ENCODE data around the gene ZNF593OS.

Gene ZNF593OS

DNA sequence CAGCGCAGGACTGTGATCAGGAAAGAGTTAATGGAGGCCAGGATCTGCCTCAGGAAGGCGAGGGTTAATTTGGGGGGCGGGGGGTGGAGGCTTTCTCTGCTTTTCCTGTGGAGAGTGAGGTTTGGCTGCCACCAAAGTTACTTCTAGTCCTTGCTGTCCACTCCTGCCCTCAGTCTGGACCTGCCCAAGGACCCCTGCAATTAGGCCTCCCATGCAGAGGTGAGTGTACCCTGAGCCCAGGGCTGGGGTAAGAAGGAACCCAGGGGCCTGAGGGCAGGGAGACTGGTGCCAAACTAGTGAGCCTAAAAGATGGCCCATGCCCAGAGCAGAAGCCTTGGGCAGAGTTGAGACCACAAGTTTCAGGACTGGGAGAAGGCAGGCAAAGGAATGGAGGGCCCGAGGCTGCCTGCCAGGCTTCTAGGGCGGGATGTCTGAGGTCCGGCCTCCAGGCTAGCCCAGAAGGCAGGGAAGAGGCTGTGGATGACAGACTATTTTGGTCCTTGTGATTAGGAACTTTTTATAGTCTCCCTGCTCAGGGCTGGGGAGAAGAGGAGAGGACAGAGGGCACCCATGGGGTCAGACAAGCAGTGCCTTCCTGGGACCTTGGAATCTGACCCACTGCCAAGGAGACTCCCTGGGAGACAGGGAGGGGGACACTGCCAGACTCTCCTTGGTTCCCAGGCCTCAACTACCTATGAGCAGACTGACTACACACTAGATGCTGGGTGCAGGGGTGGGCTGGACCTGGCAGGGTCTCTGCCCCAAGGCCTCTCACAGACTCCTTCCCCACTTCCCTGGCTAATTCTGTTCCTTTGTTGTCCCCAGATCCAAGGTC lies 12.5 kb downstream of the ZNF593OS start, which contains the start of gene FAM110D:
FAM110D (plus strand) TSS at position 172 of the 835 bp plus-strand sequence. CDS start 2,213 bp downstream, outside the sequence.
- DNase-seq (ENCODE audit: low read depth): no peak

DNA sequence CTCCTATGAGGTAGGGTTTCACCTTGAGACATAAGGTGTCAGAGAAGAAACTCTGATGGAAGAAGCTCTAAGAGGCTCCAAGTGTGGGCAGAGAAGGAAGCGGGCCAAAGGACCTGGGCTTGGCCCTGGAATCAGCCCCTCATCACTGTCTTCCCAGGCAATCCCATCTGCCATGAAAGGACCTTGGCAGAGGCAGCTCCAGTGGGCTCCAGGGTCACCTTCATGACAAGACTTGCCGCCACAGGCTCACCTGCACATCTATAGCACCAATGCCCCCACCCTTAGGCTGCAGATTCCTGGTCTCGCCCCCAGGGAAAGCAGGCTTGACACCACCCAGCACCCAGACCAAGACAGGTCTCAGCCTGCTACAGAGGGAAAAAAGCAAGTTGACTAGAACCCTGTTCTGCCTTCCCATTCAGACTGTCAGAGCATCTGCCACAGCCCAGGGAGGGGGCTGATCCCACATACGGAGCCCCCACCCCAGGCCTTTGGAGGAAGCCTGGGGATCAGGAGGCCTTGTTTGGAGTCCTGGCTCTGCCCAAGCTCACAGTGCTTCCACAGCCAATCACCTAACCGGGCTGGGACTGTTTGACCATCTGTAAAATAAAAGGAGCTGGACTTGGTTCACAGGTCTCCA lies 13.2 kb downstream of the ZNF593OS start:
- DNase-seq (ENCODE audit: low read depth): no peak

DNA sequence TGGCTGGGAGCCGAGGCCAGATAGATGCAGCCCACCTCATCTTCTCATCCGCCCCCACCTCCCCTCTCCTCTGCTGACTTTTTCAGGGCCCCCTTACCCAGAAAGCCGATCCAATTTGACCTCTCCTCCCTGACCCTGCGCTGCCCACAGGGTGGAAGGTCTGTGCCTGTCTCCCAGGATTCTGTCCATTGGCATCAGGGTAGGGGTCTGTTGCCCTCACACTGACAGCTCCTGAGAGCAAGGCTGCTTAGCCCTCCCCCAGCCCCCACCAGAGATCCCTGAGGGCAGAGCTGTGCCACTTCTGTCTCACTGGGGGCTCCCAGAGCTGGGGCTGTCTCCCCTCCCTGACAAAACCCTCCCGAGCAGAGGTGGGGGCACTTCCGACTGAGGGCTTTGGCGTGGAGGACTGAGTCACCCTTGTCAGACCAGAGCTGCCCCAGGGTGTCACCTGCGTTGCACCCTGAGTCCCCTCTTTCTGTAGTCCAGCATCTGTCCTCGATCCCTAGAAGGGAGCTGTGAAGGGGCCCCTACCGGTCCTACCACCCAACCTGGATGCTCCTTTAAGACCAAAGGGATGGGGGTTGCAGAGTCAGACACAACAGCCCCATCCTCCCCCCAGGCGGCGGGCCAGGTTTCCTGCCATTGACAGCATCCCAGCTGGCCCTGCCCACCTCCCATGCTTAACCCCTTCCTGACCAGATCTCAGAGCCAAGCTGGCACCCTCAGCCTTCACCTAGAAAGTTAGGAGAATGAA lies 15.2 kb downstream of the ZNF593OS start:
- DNase-seq (ENCODE audit: low read depth): no peak

DNA sequence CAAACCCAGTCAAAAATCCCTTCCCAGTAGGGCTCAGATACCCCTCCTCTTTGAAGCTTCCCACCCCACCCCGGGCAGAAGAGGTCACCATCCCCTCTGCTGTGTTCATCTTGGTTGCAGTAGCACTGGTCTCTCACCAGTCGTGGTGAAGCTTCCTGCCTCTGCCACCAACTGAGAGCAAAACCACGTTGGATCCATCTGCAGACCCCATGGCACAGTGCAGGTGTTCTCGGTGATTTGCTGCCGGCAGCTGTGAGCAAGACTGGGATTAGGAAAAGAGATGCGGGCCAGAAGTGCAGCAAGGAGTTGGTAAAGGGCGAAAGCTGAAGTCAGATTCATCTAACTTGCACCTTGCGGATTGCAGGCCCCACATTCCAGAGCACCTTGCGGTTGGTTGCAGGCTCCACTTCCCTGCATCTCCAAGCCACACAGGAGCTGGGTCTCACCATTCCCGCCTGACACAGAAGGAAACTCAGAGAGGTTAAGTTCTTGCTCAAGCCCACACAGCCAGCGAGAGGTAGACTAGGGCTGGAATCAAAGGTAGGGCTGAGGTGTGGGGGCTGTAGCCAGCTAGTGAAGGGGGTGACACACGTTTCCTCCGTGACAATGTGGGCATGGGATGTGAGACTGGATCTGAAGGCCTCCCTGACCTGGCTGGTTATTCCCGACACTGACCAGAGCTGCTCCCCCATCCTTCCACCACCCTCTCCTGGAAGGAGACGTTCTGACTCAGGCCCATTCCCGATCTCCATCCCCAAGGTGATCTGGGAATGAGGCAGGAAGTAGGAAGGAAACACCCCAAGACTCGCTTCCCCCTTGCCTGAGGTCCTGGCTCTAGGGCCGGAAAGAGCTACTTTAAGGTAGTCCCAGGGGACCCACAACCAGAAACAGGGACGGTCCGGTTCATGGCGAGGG lies 16.0 kb downstream of the ZNF593OS start:
- DNase-seq (ENCODE audit: low read depth): no peak

DNA sequence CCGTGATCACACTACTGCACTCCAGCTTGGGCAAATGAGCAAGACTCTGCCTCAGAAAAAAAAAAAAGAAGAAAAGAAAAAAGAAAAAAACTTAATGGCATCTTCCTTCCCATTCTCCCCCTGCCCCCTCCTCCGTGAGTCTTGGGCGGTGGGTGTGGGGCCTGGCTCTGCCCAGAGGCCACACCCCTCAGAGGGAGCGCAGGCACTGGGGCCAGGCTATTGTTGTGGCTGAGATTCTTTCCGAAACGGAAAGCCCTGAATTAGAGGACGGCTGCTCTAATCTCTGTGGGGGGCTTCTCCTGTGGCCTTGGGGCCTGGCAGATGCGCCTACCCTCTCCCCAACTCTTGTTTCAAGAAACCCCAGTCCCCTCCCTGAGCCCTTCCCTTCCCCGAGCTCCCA lies 16.9 kb downstream of the ZNF593OS start:
- no peak for DNase-seq (ENCODE audit: low read depth)

DNA sequence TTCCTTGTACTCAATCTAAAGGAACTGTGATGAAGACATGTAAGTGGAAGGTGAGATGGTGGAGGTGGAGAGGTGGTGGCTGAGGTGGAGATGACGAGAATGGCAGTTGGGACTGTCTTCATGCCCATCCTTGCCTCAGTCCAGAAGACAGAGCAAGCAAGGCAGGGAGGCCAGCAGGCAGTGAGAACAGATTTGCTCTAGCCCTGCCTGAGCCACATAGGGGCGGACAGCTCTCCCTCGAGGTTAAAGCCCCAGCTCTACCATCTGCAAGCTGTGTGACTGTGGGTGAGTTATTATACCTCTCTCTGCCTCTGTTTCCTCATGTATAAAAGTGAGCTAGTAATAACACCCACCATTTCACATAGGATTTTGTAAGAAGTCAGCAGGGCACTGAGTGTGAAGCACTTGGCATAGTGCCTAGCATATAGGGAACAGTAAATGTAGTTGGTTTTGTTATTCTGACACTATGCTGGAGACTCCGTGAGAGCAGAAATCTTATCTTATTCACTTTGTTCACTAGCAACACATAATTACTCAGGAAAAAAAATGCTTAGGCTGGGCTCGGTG lies 17.6 kb downstream of the ZNF593OS start:
- no peak for DNase-seq (ENCODE audit: low read depth)

DNA sequence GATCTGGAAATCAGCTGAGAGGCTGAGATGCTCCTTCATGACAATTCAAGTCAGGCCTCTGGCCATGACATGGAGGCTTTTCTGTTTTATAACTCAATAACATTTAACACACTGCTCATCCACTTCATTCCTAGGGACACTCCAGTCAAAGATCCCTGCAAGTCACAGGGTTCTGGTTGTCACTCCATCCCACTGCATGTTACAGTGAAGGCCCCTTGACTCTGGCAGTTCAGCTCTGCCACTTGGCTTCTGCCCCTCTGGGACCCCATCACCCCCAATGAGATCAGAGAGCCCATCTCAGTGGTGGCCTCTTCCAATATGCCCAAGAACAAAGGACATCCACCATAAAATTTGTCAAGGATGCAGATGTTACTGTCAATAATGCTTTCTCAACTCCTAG lies 22.7 kb downstream of the ZNF593OS start:
- DNase-seq (ENCODE audit: low read depth): no peak

DNA sequence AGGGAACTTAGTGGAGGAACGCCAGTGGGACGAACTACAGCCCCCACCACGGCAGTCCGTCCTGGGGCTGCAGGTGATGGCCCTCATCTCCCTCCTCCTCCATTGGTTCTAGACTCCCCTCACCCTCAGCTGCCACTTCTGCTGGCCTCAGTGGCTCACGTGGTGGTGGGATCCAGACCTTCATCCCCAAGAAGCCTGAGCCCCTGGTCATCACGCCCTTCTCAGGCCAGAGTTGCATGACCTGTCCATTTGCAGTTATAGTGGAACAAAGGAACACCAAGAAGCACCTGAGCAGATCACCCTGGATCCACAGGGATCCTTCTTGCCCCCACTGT lies 25.7 kb downstream of the ZNF593OS start:
- no peak for DNase-seq (ENCODE audit: low read depth)

DNA sequence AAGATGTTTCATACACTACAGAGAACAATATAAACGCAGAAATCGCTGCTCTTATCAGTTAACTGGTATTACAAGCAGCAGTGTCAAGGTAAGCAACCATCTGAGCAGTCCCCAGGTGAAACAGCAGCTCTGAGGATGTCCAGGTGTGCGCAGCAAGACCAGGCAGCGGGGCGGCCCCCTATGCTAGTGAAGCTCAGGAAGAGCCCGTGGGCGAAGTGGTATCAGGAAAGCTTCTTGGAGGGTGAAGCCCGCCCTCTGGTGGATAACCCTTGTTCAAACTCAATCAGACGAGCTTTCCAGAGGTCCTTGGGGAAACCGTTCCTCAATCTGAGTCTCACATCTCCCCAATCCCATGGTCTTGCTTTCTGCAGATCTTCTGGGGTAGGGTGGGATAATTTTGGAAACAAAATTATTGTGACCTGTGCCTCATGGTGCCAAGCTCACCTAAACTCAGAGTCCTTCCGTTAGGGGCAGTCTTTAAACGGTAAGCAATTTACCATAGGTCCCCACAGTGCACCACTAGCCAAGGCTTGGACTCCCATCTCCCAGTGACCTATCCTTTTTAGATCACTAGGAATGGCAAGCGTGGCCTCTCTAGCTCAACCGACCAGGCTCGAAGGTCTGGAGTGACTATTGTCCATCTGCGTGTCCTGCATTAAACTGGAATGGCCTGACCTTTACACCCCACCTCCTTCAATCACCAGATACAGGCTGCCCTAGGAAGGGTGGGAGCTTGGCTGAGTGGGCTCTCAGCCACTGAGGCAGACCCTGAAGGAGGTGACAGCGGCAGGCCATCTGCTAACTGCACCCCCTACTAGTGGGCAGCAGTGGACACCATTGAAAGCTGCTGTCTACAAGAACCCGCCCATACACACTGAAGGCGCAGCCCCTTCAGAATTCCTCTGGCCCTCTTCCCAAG lies 26.3 kb downstream of the ZNF593OS start:
- peak; percentile 60 for DNase-seq (ENCODE audit: low read depth)

DNA sequence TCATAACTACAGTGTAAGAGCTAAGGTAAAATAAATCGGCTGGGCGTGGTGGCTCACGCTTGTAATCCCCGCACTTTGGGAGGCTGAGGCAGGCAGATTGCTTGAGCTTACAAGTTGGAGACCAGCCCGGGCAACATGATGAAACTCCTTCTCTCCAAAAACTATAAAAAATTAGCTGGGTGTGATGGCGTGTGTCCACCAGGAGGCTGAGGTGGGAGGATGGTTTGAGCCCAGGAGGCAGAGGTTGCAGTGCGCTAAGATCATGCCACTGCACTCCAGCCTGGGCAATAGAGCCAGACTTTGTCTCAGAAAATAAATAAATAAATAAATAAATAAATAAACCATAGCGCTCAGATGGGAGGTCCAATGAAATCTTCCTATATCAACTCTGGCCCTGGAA lies 29.5 kb downstream of the ZNF593OS start:
- DNase-seq (ENCODE audit: low read depth): no peak

DNA sequence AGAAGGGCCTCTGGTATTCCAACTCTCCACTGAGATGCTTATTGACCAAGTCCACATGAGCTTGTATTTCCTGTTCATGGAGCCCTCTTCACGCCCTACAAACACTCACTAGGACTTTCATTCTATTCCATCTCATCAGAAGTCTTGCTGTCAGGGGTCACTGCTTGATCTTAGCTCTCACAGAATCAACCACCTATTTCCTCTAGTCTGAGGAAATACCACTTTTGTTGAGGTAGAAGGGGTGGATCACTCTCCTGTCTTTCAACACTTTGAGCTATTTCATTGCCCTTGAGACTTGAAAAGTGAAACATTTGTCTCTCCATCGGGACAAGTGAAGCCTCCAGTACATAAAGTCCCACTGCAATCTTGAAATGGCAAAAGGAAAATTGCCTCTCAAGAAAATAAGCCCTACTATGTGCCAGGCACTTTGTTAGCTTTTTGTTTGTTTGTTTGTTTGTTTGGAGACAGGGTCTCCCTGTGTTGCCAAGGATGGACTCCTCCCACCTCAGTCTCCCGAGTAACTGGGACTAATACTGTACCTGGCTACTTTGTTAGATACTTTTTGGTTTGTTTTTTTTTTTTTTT lies 32.6 kb downstream of the ZNF593OS start:
- DNase-seq (ENCODE audit: low read depth): no peak

DNA sequence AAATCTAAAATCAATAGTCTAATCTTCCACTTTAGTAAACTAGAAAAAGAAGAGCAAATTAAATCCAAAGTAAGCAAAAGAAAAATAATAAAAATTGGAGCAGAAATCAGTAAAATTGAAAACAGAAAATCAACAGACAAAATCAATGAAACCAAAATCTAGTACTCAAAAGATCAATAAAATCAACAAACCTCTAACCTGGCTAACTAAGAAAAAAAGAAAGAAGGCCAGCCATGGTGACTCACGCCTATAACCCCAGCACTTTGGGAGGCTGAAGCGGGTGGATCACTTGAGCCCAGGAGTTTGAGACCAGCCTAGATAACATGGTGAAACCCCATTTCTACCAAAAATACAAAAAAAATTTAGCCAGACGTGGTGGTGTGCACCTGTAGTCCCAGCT lies 37.2 kb downstream of the ZNF593OS start:
- no peak for DNase-seq (ENCODE audit: low read depth)

DNA sequence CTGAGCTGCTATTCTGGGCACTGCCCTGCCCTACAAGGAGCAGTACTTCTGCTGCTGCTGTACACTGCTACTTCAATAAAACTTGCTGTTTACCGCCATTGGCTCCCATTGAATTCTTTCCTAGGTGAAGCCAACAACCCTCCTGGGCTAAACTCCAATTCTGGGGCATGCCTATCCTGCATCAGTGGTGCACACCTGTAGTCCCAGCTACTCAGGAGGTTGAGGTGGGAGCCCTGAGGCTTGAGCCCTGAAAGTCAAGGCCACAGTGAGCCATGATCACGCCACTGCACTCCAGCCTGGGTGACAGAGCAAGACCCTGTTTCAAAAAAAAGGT lies 38.8 kb downstream of the ZNF593OS start:
- no peak for DNase-seq (ENCODE audit: low read depth)

DNA sequence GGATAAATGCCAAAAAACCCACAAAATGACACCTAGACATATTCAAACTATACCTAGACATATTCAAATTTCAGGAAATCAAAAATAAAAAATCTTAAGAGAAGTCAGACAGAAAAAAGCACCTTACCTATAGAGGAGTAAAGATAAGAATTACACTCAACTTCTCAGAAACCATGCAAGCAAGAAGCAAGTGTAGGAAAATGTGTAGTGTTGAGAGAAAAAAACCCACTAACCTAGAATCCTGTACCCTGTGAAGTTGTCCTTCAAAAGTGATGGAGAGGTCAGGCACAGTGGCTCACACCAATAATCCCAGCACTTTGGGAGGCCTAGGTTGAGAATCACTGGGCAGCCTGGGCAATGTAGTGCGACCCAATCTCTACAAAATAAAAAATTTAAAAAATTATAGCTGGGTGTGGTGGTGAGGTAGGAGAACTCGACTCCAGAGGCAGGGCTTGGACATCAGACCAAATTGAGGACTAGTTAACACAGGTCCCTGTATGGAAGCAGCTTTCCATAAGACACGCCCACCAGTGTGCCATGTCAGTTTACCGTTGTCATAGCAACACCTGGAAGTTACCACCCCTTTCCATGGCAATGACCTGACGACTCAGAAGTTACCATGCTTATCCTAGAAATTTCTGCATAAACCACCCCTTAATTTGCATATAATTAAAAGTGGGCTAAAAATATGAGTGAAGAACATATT lies 39.4 kb downstream of the ZNF593OS start:
- DNase-seq (ENCODE audit: low read depth): no peak

DNA sequence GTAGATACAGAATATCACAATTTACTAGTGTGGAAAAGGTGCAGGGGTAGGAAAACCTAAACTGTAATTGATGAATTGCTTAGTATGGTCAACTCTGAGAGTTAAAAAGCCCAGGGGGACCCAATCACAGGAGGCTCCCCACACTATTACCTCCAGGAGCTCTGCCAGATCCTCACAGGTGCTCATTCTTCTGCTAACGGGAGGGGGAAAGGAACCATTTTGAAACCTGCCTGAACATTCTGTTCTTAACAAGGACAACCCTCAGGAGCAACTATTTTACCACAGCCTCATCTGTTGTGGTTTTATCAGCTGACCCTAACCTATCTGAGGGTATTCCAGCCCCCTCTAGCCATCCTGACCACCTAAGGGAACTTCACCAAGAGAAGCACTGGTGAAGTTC lies 40.9 kb downstream of the ZNF593OS start:
- DNase-seq (ENCODE audit: low read depth): no peak

DNA sequence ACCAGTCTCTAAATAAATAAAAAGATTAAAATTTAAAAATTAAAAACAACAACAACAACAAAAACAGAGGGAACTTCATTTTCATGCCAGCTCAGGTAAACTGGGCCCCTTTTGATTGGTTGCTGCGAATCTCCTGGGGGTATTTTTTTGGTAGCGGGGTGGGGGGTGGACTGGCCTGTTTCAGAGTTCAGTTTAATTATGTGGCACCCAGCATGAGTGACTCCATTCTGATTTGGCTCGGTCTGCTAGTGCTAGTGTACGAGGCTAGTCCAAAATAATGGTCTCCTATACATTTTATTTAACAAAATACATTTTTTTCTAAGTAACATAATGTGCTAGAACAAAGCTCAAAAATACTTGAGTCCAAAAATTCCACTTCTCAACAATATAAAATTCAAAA lies 41.9 kb downstream of the ZNF593OS start:
- no peak for DNase-seq (ENCODE audit: low read depth)

DNA sequence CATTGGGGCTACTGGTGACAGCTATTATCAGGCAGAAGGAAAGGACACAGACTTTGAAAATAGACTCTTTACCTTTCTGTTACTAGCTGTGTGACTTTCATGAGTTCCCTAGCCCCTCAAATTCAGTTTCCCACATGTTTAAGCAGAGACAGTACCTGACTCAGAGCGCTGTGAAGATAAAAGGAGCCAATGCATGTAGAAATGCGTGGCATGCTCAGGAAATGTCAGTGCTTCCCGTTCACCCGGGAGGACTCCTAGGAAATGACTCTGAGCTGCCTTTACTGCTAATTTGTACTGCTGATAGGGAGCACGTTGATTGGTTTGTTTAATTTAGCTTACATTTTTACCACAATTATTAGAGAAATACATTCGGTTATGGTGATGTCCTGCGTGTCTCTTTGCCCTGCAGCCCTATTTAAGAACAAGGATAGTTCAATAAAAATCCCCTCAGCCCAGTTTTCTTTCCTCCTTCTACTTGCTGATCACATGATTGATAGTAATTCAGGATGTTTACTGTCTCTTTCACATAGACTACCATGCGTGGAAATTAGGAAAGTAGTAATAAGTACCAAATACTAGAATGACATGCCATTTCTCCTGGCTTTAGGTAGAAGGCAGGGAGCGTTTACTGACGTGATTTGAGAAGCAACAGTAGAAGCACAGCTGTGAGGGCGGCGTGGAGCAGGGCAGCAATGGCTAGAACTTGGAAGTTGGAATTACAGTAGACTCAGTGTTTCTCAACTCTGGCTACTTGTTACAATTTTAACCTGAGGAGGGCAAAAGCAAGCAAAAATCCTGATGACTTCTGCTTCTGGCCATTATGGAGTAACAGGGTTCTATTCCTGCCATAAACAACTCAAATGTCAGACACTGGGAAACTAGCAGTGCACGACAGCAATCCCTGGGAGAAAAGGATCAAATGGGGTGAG lies 44.1 kb downstream of the ZNF593OS start:
- no peak for DNase-seq (ENCODE audit: low read depth)

DNA sequence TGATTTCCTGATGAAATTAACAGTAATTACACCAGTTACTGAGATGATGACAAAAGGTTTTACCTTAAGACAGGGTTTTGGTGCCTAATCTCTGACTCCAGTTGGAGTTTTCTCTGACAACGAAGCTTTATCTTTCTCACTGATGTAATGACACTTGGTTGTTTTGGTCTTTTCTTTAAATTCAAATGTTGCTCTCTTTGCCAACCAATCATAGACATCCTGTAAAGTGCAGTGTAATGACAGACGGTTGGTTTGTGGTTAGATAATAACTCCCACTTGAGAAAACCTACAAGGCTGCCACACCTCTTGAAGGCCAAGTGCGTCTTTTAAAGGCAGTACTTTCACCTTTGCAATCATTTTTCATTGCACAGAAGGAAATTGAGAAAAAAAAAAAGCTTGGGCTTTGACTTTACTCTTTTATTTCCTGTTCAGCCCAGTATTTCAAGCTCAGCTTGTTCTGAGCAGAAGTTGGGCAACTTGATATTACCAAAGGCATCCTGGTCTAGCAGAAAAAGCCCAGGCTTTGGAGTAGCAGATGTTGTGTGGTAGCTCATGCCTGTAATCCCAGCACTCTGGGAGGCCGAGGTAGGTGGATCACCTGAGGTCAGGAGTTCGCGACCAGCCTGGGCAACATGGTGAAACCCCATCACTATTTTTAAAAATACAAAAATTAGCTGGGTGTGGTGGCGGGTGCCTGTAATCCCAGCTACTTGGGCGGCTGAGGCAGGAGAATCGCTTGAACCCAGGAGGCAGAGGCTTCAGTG lies 45.1 kb downstream of the ZNF593OS start:
- no peak for DNase-seq (ENCODE audit: low read depth)
